HG02970 (cell line): Measurements from ENCODE around the gene MBD3.
"Not testable (repeated sequence)": the region's sequence is repeated elsewhere in the genome, so short reads cannot be mapped to it uniquely, and the experiment has no call there.

Experiments
- ATAC-seq: cut with Tn5 transposase; IDR thresholded peaks from one replicate; pipeline ENCODE4 v1.9.1; 2021; ENCODE audit warnings: mild to moderate bottlenecking, moderate library complexity, moderate number of reproducible peaks; ENCODE audit not compliant: unreplicated experiment, low FRiP score

MBD3 gene

GRCh38 chr19:1553415-1553814 is 39.2 kb downstream of the MBD3 start:
- no peak for ATAC-seq

GRCh38 chr19:1551068-1552040 is 41.3 kb downstream of the MBD3 start:
- ATAC-seq = no peak

DNA sequence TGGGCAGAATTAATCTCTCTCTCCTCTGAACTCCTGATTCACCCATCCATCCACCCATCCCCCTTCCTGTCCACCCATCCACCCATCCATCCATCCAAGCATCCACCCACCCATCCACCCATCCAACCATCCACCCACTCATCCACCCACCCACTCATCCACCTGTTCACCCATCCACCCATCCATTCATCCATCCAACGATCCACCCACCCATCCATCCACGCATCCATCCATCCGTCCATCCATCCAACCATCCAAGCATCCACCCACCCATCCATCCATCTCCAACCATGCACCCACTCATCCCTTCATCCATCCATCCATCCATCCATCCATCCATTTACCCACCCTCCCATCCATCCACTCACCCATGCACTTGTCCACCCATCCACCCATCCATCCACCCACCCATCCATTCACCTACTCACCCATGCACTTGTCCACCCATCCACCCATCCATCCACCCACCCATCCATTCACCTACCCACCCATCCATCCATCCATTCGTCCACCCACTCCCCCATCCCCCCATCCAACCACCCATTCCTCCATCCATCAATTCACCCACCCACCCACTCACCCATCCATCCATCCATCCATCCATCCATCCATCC is 43.2 kb downstream of the MBD3 start:
- no peak for ATAC-seq

DNA sequence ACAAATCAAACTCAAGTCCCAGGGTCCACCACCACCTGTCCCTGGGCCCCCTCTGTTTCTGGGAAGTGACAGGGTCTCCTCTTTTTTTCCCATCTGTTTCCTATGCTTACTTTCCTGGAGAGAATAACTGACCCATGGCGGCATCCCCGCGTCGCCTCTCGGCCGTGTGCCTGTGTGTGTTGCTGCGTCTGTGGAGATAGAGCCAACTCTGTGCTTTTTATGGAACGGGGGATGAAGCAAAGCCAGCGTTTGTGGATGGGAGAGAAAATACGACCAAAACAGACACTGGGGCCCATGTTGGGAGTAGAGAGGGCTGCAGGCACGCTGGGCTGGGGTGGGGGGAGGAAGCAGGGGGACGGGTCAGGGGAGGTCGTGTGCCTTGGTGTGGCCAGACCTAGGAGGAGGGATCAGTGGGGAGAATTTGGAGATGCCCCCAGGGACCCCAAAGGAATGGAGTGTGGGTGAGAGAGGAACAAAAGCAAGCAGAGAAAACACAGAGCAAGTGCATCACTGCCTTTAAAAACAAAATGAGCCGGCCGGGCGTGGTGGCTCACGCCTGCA is 52.2 kb downstream of the MBD3 start:
- no peak for ATAC-seq

GRCh38 chr19:1539749-1540148 is 52.9 kb downstream of the MBD3 start:
- ATAC-seq = not testable (repeated sequence)

DNA sequence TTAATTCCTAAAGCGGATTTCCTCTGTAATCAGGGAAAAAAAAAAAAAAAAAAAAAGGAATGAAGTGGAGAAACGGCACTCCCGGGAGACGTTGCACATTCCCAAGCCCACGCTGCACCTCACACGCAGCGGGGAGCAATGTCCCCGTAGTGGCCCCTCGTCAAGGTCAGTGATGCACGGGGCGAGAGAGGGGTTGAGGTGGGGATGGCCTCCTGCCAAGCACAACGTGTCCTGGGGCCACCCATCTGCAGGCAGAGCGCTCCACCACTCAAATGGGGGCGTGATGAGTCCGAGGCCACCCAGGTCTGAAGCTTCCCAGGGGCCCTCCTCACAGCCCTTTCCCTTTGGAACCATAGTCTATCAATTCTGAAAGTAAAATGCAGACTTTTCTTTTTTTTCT is 53.7 kb downstream of the MBD3 start:
- ATAC-seq = no peak

DNA sequence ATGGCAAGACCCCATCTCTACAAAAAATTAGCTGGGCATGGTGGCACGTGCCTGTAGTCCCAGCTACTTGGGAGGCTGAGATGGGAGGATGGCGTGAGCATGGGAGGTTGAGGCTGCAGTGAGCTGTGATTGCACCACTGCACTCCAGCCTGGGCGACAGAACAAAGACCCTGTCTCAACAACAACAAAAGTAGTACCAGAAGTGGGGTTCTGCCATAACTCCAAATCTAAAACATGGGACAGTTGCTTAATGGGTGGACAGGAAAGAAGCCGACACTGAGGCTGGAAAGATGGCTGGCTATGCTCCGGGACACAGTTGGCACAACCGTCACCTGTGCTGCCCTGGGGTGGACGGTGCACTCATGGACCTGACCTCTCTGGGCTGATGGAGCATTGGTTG is 57.0 kb downstream of the MBD3 start:
- ATAC-seq = not testable (repeated sequence)

GRCh38 chr19:1534972-1535371 is 57.7 kb downstream of the MBD3 start:
- no peak for ATAC-seq

GRCh38 chr19:1533510-1534150 is 59.0 kb downstream of the MBD3 start:
- ATAC-seq = no peak

DNA sequence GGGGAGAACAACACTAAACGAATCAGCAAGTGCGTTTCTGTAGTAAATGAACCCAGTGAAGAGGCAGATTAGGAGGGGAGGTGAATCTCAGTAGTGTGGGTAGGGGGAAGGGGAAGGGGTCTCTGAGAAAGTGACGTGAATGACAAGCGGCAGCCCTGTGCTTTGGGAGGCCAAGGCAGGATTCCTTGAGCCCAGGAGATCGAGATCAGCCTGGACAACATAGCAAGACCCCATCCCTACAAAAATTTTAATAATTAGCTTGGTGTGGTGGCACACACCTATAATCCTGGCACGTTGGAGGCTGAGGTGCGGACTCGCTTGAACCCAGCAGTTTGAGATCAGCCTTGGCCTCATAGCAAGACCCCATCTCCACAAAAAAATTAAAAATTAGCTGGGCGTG is 60.7 kb downstream of the MBD3 start:
- no peak for ATAC-seq

- no peak for ATAC-seq
Observed at GRCh38 chr19:1531587-1531986, 61.1 kb downstream of the MBD3 start.

GRCh38 chr19:1530856-1531255 is 61.8 kb downstream of the MBD3 start:
- ATAC-seq = not testable (repeated sequence)

DNA sequence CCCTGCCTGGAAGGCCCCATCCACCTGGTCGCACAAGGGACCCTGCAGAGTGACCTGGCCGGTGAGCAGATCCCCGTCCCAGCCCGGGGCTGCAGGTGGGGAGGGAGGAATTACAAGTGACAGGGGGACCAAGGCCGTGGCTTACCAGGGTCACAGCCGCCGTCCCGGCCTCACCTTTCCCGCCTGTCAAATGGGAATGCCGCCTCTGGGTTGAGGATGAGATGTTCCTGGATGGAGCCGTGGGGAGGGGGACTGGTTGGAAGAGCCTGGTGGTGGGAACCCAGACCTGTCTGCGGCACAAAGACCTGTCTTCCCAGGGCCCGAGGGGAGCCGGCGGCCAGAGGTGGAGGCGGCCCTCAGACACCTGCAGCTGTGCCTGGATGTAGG is 63.2 kb downstream of the MBD3 start:
- ATAC-seq = no peak

DNA sequence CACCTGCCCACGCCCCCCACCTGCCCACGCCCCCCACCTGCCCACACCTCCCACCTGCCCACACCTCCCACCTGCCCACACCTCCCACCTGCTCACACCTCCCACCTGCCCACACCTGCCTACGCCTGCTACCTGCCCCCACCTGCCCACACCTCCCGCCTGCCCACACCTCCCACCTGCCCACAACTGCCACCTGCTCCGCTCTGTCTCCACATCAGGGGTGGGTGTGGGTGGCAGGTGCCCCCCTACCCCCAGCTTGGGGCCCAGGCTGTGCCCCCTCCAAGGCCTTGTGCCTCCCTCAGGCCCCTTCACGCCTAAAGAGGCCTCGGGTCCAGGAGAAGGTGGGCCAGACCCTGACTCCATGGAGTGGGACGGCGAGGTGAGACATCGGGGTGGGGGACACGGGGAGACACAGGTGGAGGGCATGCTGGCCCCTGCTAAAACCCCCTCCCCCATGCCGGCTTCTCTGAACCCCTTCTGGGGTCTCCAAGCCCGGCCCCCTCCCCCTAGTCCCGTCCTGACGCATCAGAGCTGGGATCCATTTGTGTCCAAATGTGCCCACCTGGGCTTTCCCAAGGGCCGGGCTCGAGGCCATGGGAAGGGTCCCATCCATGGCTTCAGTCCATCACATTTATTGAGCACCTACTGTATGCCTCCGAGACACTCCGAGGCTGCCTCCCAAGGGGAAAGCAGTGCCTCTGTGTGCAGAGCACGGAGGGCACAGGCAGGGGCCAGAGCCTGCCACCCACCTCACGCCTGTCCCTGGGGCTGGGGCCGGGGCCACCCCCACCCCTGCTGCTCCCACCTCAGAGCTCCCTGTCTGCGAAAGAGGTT is 63.9 kb downstream of the MBD3 start:
- ATAC-seq = no peak

DNA sequence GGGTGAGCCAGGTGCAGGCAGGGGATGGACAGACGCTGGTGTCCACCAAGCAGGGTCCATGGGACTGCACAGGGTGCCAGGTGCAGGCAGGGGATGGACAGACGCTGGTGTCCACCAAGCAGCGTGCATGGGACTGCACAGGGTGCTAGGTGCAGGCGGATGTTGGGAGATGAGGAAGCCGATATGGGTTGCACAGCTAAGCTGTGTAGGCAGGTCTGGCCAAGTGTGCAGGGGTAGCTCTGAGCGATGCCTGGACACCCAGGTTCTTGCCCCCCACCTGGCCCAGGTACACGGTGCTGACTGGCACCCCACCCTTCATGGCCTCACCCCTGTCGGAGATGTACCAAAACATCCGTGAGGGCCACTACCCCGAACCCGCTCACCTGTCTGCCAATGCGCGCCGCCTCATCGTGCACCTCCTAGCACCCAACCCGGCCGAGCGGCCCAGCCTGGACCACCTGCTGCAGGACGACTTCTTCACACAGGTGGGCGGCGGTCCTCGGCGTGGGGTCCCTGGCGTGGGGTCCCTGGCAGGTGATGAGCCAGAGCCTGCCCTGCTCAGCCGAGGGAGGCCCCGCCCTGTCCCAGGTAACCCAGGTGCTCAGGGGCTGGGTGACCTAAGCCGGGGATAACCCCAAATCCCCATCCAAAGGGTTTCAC is 64.9 kb downstream of the MBD3 start:
- ATAC-seq = no peak

GRCh38 chr19:1526979-1527649 is 65.6 kb downstream of the MBD3 start:
- ATAC-seq = no peak

DNA sequence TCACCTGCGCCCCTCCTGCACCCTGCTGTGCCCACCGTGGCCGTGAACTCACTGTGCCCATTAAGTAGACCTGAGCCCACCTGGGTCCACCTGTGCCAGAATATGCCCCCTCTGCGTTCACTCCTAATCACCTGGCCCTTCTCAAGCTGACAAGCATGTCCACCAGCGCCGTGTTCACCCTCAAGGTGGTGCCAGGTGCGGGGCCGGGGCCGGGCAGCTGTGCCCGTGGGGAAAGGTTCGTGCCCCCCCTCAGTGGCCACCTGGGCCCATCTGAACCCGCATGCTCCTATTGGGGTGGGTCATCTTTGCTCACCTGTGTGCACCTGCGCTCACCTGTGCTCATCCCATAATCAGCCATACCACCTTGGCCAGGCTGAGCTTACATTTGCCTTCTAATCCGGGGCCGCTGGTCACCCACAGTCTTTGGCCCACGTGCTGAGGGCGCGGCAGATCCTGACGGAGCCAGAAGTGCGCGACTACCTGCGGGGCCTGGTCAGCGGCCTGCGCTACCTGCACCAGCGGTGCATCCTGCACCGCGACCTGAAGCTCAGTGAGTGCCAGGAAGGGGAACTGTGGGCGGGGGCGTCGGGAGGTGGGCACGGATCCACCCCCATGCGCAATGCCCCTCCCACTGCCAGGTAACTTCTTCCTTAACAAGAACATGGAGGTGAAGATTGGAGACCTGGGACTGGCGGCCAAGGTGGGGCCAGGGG is 66.4 kb downstream of the MBD3 start:
- no peak for ATAC-seq

DNA sequence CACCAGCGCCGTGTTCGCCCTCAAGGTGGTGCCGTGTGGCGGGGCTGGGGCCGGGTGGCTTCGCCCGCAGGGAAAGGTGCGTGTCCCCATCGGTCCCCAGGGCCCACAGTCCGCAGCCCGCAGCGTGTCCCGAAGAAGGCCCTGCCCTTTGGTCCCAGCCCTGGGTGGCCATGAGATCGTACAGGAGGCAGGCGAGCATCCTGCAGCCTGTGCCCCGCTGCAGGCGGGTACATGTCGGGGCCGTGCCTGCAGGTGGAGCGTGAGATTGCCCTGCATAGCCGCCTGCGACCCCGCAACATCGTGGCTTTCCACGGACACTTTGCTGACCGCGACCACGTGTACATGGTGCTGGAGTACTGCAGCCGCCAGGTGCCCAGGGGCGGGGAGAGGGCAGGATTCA is 67.3 kb downstream of the MBD3 start:
- ATAC-seq = no peak

- no peak for ATAC-seq
Observed at GRCh38 chr19:1524972-1525325, 67.7 kb downstream of the MBD3 start.
